ENCODE data around the gene DOCK8. TPM values are rescaled to one million over a fixed set of nuclear protein-coding genes. Genes with fewer than 3 reads are reported as not detected.

Gene DOCK8
- polyA plus RNA-seq, 1 donor (not counting 4 experiments of a cell fraction or from before 2014, with no cell fraction given): 1.5 TPM

DNA sequence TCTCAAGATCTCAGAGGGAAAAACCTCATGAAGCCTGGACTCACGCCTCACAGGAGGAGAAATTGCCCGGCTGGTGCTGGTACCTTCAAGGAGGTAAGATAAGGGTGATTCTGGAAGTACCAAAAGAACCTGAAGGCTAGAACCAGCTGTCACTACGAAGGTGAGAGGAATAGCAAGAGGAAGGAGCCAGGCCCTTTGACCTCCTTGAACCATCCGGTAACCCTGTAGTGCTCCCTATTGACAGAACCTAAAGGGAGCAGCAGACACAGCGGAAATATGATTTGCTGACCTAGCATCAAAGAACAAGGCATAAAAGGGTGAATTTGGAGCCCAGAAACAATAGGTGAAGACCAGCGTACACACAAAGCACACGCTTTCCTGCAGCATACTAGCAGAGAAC lies 92.2 kb downstream of the DOCK8 start:
- no peaks in the 10 kb centered on the region for H3K27me3 ChIP-seq (ENCODE audit: control insufficient read depth, extremely low read depth, insufficient read depth, low read length)
- dilution Hi-C loops (cut with MboI; ENCODE audit: extremely low pct_ligation_motif_present, low sequenced_read_pairs): no loop called here
- H3K4me3 ChIP-seq (ENCODE audit: control insufficient read depth in 2 of 3, extremely low read depth in 1 of 3, insufficient read depth in 2 of 3, low read depth in 1 of 3, low read length in 3 of 3): no peak overlapping the region
- no peaks in the 10 kb centered on the region for H3K79me2 ChIP-seq (ENCODE audit: control insufficient read depth, insufficient read depth, low read length)
- no peak overlapping the region for H3K4me2 ChIP-seq (ENCODE audit: control insufficient read depth, extremely low read depth, insufficient read depth, low read depth, low read length)
- TF ChIP-seq, protein P1, sequence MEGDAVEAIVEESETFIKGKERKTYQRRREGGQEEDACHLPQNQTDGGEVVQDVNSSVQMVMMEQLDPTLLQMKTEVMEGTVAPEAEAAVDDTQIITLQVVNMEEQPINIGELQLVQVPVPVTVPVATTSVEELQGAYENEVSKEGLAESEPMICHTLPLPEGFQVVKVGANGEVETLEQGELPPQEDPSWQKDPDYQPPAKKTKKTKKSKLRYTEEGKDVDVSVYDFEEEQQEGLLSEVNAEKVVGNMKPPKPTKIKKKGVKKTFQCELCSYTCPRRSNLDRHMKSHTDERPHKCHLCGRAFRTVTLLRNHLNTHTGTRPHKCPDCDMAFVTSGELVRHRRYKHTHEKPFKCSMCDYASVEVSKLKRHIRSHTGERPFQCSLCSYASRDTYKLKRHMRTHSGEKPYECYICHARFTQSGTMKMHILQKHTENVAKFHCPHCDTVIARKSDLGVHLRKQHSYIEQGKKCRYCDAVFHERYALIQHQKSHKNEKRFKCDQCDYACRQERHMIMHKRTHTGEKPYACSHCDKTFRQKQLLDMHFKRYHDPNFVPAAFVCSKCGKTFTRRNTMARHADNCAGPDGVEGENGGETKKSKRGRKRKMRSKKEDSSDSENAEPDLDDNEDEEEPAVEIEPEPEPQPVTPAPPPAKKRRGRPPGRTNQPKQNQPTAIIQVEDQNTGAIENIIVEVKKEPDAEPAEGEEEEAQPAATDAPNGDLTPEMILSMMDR (optimal IDR thresholded peaks at IDR 0.05 in 1 of 3, IDR thresholded peaks at IDR 0.05 in 1 of 3, conservative IDR thresholded peaks at IDR 0.05 in 1 of 3; ENCODE audit: extremely low read depth in 1 of 3, insufficient read depth in 2 of 3, low read length in 3 of 3): peak; percentile 34 to 58 (median 37)
- no peak for TF ChIP-seq EZH2 (IDR thresholded peaks at IDR 0.05; ENCODE audit: low read length)
- FAIRE-seq (no peak), DNase-seq (ENCODE audit: low read depth, low spot score) (no peak)
- H3K4me1 ChIP-seq (ENCODE audit: control insufficient read depth, extremely low read depth, insufficient read depth, low read length): peaks cover 12% of the 10 kb centered on the region
- H4K20me1 ChIP-seq (ENCODE audit: control insufficient read depth, extremely low read depth, insufficient read depth, low read length): no peaks in the 10 kb centered on the region
- no peaks in the 10 kb centered on the region for H3K9me3 ChIP-seq (ENCODE audit: control insufficient read depth, low read depth, low read length)
- no peaks in the 10 kb centered on the region for H3K9me1 ChIP-seq (ENCODE audit: control insufficient read depth, extremely low read depth, insufficient read depth, low read length)
- H3K36me3 ChIP-seq (ENCODE audit: control insufficient read depth in 2 of 2, extremely low read depth in 1 of 2, insufficient read depth in 2 of 2, low read length in 2 of 2): no peaks in the 10 kb centered on the region
- no peak overlapping the region for H2AFZ ChIP-seq (ENCODE audit: control insufficient read depth, low read length)
- no peak overlapping the region for H3K9ac ChIP-seq (ENCODE audit: control insufficient read depth, extremely low read depth, insufficient read depth, low read length)
- no peak overlapping the region for H3K27ac ChIP-seq (ENCODE audit: control insufficient read depth, insufficient read depth, low read length)

DNA sequence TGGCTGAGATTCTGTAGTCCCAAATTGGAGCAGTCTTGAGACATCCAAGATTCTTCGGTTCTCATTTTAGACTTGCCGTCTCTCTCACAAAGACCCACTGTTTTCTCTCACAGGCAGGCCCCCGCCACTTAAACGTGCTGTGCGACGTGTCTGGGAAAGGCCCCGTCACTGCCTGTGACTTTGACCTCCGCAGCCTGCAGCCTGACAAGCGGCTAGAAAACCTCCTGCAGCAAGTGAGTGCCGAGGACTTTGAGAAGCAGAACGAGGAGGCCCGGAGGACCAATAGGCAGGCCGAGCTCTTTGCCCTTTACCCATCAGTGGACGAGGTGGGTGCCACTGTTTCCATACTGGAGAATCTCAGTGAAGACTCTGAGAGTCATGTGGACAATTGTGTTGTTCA lies 97.2 kb downstream of the DOCK8 start:
- H2AFZ ChIP-seq (ENCODE audit: control insufficient read depth, low read length): no peak overlapping the region
- H3K9me3 ChIP-seq (ENCODE audit: control insufficient read depth, low read depth, low read length): no peaks in the 10 kb centered on the region
- no peak for DNase-seq (ENCODE audit: low read depth, low spot score)
- H3K9ac ChIP-seq (ENCODE audit: control insufficient read depth, extremely low read depth, insufficient read depth, low read length): no peak overlapping the region
- H3K4me1 ChIP-seq (ENCODE audit: control insufficient read depth, extremely low read depth, insufficient read depth, low read length): no peaks in the 10 kb centered on the region
- FAIRE-seq: no peak
- H3K27me3 ChIP-seq (ENCODE audit: control insufficient read depth, extremely low read depth, insufficient read depth, low read length): no peaks in the 10 kb centered on the region
- TF ChIP-seq, protein P1 (optimal IDR thresholded peaks at IDR 0.05 in 1 of 3, IDR thresholded peaks at IDR 0.05 in 1 of 3, conservative IDR thresholded peaks at IDR 0.05 in 1 of 3; ENCODE audit: extremely low read depth in 1 of 3, insufficient read depth in 2 of 3, low read length in 3 of 3): no peak
- no peak for TF ChIP-seq EZH2 (IDR thresholded peaks at IDR 0.05; ENCODE audit: low read length)
- no peaks in the 10 kb centered on the region for H3K36me3 ChIP-seq (ENCODE audit: control insufficient read depth in 2 of 2, extremely low read depth in 1 of 2, insufficient read depth in 2 of 2, low read length in 2 of 2)
- H3K9me1 ChIP-seq (ENCODE audit: control insufficient read depth, extremely low read depth, insufficient read depth, low read length): no peaks in the 10 kb centered on the region
- no peaks in the 10 kb centered on the region for H4K20me1 ChIP-seq (ENCODE audit: control insufficient read depth, extremely low read depth, insufficient read depth, low read length)
- dilution Hi-C loops (cut with MboI; ENCODE audit: extremely low pct_ligation_motif_present, low sequenced_read_pairs): no loop called here
- no peak overlapping the region for H3K27ac ChIP-seq (ENCODE audit: control insufficient read depth, insufficient read depth, low read length)
- H3K79me2 ChIP-seq (ENCODE audit: control insufficient read depth, insufficient read depth, low read length): no peaks in the 10 kb centered on the region
- H3K4me2 ChIP-seq (ENCODE audit: control insufficient read depth, extremely low read depth, insufficient read depth, low read depth, low read length): no peak overlapping the region
- no peak overlapping the region for H3K4me3 ChIP-seq (ENCODE audit: control insufficient read depth in 2 of 3, extremely low read depth in 1 of 3, insufficient read depth in 2 of 3, low read depth in 1 of 3, low read length in 3 of 3)
